ENCODE data around the gene ZNF726. TPM values are rescaled to one million over a fixed set of nuclear protein-coding genes. Genes with fewer than 3 reads are reported as not detected.
"Not testable (repeated sequence)": the region's sequence is repeated elsewhere in the genome, so short reads cannot be mapped to it uniquely, and the experiment has no call there.

The ZNF726 gene
- total RNA-seq, 4 donors from 2014 or later = 0.33 TPM; not detected in 3

DNA sequence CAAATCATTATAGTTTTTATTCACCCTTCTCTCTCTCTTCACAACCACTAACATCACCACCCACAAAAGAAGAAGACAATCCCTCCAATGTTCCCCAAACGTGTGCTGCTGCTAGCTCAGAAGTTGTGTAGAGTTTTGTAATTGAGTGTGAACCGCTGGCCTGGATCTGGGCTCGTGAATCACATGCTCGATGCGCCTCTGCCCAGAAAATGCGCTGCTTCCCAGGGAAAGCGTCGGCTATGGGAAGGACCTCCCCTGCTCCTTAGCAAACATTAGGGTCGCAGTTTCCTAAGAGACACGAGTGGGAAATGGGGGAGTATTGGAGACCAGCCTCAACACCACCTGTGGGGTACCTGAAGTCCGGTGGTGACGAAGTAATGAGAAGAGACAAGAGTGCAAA, 38.4 kb upstream of the ZNF726 start:
- no peak overlapping the region for H3K4me3 ChIP-seq
- H3K27ac ChIP-seq = no peak overlapping the region
- H3K27me3 ChIP-seq = no peaks in the 10 kb centered on the region
- intact Hi-C loops (cut with DNase I; ENCODE audit: low total_unique reads) = no loop called here
- no peaks in the 10 kb centered on the region for H3K4me1 ChIP-seq
- DNase-seq (no peak), ATAC-seq (no peak)
- H3K9me3 ChIP-seq = no peaks in the 10 kb centered on the region
- in situ Hi-C loops (cut with MboI; ENCODE audit: low sequenced_read_pairs in 4 of 4) = no loop called here
- TF ChIP-seq, protein P1, sequence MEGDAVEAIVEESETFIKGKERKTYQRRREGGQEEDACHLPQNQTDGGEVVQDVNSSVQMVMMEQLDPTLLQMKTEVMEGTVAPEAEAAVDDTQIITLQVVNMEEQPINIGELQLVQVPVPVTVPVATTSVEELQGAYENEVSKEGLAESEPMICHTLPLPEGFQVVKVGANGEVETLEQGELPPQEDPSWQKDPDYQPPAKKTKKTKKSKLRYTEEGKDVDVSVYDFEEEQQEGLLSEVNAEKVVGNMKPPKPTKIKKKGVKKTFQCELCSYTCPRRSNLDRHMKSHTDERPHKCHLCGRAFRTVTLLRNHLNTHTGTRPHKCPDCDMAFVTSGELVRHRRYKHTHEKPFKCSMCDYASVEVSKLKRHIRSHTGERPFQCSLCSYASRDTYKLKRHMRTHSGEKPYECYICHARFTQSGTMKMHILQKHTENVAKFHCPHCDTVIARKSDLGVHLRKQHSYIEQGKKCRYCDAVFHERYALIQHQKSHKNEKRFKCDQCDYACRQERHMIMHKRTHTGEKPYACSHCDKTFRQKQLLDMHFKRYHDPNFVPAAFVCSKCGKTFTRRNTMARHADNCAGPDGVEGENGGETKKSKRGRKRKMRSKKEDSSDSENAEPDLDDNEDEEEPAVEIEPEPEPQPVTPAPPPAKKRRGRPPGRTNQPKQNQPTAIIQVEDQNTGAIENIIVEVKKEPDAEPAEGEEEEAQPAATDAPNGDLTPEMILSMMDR (IDR thresholded peaks at IDR 0.05 in 4 of 5, conservative IDR thresholded peaks at IDR 0.05 in 1 of 5) = no peak
- no peak for TF ChIP-seq POLR2A (IDR thresholded peaks at IDR 0.05)
- no peaks in the 10 kb centered on the region for H3K36me3 ChIP-seq

DNA sequence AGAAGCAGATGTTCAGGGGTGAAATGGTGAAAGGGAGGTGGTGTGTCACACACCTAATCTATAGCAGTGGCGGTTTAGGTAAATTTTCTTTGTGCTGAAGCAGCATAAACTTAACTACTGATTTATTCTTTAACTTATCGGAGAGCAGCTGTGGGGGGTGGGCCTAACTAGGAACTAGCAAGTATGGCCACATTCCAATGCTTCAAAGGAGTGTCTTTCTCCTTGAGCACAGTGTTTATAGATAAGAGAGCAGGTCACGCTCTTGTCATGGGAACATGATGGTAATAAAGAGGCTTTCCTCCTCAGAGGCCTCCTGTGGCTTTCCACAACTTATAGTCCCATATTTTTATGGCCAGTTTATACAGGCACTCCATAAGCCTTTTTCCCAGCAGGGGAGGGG, 37.9 kb upstream of the ZNF726 start:
- in situ Hi-C loops (cut with MboI; ENCODE audit: low sequenced_read_pairs in 4 of 4); ATAC-seq; H3K27ac ChIP-seq; DNase-seq; intact Hi-C loops (cut with DNase I; ENCODE audit: low total_unique reads); H3K27me3 ChIP-seq; H3K4me1 ChIP-seq; H3K4me3 ChIP-seq; H3K36me3 ChIP-seq; H3K9me3 ChIP-seq: not testable (repeated sequence)

DNA sequence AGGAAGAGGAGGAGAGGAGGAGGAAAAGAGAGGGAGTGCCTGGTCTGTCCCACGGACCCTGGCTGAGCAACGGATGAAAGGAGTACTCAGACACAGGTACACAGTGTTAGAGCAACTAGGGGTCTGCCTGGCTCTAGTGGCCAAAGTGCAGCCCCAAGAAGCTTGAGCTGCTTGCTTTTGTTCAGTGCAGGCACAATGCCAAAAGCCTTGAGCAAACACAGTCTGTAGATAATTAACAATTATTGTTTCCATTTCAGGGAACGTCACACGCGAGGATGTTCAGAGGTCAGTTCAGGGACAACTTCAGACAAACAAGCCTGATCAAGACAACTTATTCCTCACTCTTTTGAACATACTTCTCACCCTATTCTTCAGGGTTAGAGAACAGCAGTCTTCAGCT, 32.2 kb upstream of the ZNF726 start:
- ATAC-seq = no peak

DNA sequence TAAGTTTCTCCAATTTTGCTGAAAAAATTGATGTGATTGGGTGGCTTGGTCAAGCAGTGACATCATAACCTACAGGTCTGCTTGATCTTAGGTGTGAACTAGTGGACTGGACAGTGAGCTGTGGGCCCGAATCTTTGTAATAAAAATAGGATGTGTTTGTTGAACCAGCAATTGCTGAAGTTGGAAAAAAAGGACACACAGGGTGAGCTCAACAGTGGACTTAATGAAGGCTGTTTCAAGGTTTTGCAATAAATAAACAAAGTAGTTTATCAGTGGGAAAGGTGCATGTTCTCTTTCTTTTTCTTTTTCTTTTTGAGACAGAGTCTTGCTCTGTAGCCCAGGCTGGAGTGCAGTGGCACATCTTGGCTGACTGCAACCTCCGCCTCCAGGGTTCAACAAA, 30.3 kb upstream of the ZNF726 start:
- Histone ChIP-seq H3K4me3 (no peak overlapping the region), H3K4me1 (no peaks in the 10 kb centered on the region), H3K27ac (no peak overlapping the region), H3K9me3 (no peaks in the 10 kb centered on the region), H3K36me3 (no peaks in the 10 kb centered on the region), H3K27me3 (no peaks in the 10 kb centered on the region)
- ATAC-seq (no peak), DNase-seq (no peak)
- TF ChIP-seq, protein P1 (IDR thresholded peaks at IDR 0.05 in 4 of 5, conservative IDR thresholded peaks at IDR 0.05 in 1 of 5) = no peak
- TF ChIP-seq POLR2A (IDR thresholded peaks at IDR 0.05) = no peak
- intact Hi-C loops (cut with DNase I; ENCODE audit: low total_unique reads) = no loop called here
- in situ Hi-C loops (cut with MboI; ENCODE audit: low sequenced_read_pairs in 4 of 4) = no loop called here

More for the DNA sequence above, 32.2 kb upstream of the ZNF726 start:
- intact Hi-C loops (cut with DNase I; ENCODE audit: low total_unique reads) (no loop called here), in situ Hi-C loops (cut with MboI; ENCODE audit: low sequenced_read_pairs in 4 of 4) (no loop called here)
- H3K4me1 ChIP-seq = no peaks in the 10 kb centered on the region
- TF ChIP-seq POLR2A (IDR thresholded peaks at IDR 0.05) = no peak
- TF ChIP-seq, protein P1 (IDR thresholded peaks at IDR 0.05 in 4 of 5, conservative IDR thresholded peaks at IDR 0.05 in 1 of 5) = no peak
- no peaks in the 10 kb centered on the region for H3K9me3 ChIP-seq
- H3K27me3 ChIP-seq = no peaks in the 10 kb centered on the region
- no peak overlapping the region for H3K27ac ChIP-seq
- no peak overlapping the region for H3K4me3 ChIP-seq
- no peaks in the 10 kb centered on the region for H3K36me3 ChIP-seq
- no peak for DNase-seq

DNA sequence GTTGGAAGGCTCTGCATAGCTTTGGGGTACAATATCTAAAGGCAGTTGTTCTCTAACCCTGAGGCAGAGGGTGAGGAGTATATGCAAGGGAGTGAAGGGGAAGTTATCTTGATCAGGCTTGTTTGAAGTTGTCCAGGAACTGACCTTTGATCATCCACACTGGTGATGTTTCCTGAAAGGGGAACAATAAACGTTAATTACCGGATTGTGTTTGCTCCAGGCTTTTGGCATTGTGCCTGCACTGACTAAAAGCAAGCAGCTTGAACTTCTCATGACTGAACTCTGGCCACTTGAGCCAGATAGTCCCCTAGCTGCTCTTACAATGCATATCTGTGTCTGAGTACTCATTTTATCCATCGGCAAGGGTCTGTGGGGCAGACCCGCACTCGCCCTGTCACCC, 27.0 kb upstream of the ZNF726 start:
- Histone ChIP-seq H3K36me3 (no peaks in the 10 kb centered on the region), H3K4me3 (no peak overlapping the region), H3K9me3 (no peaks in the 10 kb centered on the region), H3K4me1 (no peaks in the 10 kb centered on the region), H3K27me3 (no peaks in the 10 kb centered on the region), H3K27ac (no peak overlapping the region)
- in situ Hi-C loops (cut with MboI; ENCODE audit: low sequenced_read_pairs in 4 of 4) (no loop called here), intact Hi-C loops (cut with DNase I; ENCODE audit: low total_unique reads) (no loop called here)
- DNase-seq (no peak), ATAC-seq (no peak)
- TF ChIP-seq POLR2A (IDR thresholded peaks at IDR 0.05) = no peak
- TF ChIP-seq, protein P1 (IDR thresholded peaks at IDR 0.05 in 4 of 5, conservative IDR thresholded peaks at IDR 0.05 in 1 of 5) = no peak

DNA sequence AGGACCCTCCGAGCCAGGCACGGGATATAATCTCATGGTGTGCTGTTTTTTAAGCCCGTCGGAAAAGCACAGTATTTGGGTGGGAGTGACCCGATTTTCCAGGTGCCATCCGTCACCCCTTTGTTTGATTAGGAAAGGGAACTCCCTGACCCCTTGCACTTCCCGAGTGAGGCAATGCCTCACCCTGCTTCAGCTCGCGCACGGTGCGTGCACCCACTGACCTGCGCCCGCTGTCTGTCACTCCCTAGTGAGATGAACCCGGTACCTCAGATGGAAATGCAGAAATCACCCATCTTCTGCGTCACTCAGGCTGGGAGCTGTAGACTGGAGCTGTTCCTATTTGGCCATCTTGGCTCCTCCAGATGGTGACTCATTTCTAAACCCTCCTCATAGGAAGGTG, 18.6 kb upstream of the ZNF726 start:
- DNase-seq; ATAC-seq; H3K36me3 ChIP-seq; intact Hi-C loops (cut with DNase I; ENCODE audit: low total_unique reads); H3K9me3 ChIP-seq; H3K27ac ChIP-seq; in situ Hi-C loops (cut with MboI; ENCODE audit: low sequenced_read_pairs in 4 of 4); H3K4me1 ChIP-seq; H3K4me3 ChIP-seq; H3K27me3 ChIP-seq: not testable (repeated sequence)

Data from gastrocnemius medialis (tissue), 4 donors.